GM12878 (cell line): ENCODE measurements around the gene TDRD10. TPM values are rescaled to one million over a fixed set of nuclear protein-coding genes. Genes with fewer than 3 reads are reported as not detected.

Experiments used
- ATAC-seq: fragments of 200-7000 bp; cut with Tn5 transposase; 3 replicates; pipeline ENCODE4 v1.9.1; 2020; ENCODE audit warnings: mild to moderate bottlenecking, moderate library complexity
- BruUV-seq: library from RNA; stranded (reverse); fragments of 400-500 nt; replicated peaks from 2 replicates; lab custom pipeline; 2021; lab: Mats Ljungman, UMichigan
- CTCF ChIA-PET: fragments of 300-600 bp; sonication (Branson Sonifier 250); formaldehyde crosslinking; extraction: SDS; loops from one replicate; lab custom pipeline; 2021; ENCODE audit warnings: inconsistent platforms; lab: Yijun Ruan, JAX
- POLR2A ChIA-PET: fragments of 350-600 bp; formaldehyde crosslinking; extraction: SDS; loops from one replicate; lab custom pipeline; 2021; ENCODE audit warnings: inconsistent platforms; lab: Charles Lee
- RAD21 ChIA-PET: fragments of 300-600 bp; sonication (Branson Sonifier 250); formaldehyde crosslinking; loops from one replicate; lab custom pipeline; 2023; ENCODE audit warnings: antibody characterized with exemption; ENCODE audit not compliant: unreplicated experiment; lab: Charles Lee
- SMC1A ChIA-PET: fragments of 300-600 bp; sonication (Branson Sonifier 250); formaldehyde crosslinking; loops from one replicate; lab custom pipeline; 2023; ENCODE audit not compliant: unreplicated experiment, uncharacterized antibody; lab: Charles Lee
- DNase-seq: peaks from one replicate; pipeline ENCODE4 v3.0.0-alpha.2; 2011; ENCODE audit warnings: low read depth, low spot score
- FAIRE-seq: peaks from 3 replicates; lab custom pipeline; 2011; peaks lifted over from hg19 to GRCh38; lab: Jason Lieb, UNC
- H2AFZ ChIP-seq: 2 replicates; pipeline ENCODE4 v1.6.0; 2011; ENCODE audit warnings: low read depth, low read length, control low read depth; ENCODE audit not compliant: control insufficient read depth
- H3K27ac ChIP-seq: 2 replicates; pipeline ENCODE4 v1.5.1; 2011; ENCODE audit warnings: control low read depth; ENCODE audit not compliant: control insufficient read depth, insufficient read depth
- H3K27me3 ChIP-seq, 2 experiments: replicated peaks in 1 of 2; 2 replicates each; pipeline versions ENCODE4 v1.6.0 to v1.6.1; 2011; ENCODE audit warnings: low read length in 1 of 2; ENCODE audit not compliant: control insufficient read depth in 2 of 2, insufficient read depth in 2 of 2
- H3K36me3 ChIP-seq, 2 experiments: 2 replicates each; pipeline ENCODE4 v1.5.1; 2011; ENCODE audit warnings: low read length in 1 of 2; ENCODE audit not compliant: control insufficient read depth in 2 of 2, insufficient read depth in 2 of 2
- H3K4me1 ChIP-seq: 2 replicates; pipeline ENCODE4 v1.6.1; 2011; ENCODE audit warnings: mild to moderate bottlenecking, low read length, moderate library complexity, mixed read lengths; ENCODE audit not compliant: control insufficient read depth, insufficient read depth
- H3K4me2 ChIP-seq: 2 replicates; pipeline ENCODE4 v1.6.0; 2011; ENCODE audit warnings: control low read depth; ENCODE audit not compliant: control insufficient read depth, insufficient read depth
- H3K4me3 ChIP-seq: fragments of 200-600 bp; sonication (generic); 2 replicates; pipeline ENCODE4 v1.5.1; 2016
- H3K79me2 ChIP-seq: 2 replicates; pipeline ENCODE4 v1.6.0; 2011; ENCODE audit warnings: low read length; ENCODE audit not compliant: control insufficient read depth, insufficient read depth
- H3K9ac ChIP-seq: 2 replicates; pipeline ENCODE4 v1.8.0; 2011; ENCODE audit warnings: low read length, control low read depth, mixed read lengths; ENCODE audit not compliant: control insufficient read depth, insufficient read depth
- H3K9me3 ChIP-seq: replicated peaks from 3 replicates; pipeline ENCODE4 v1.5.1; 2011; ENCODE audit warnings: mild to moderate bottlenecking, low read length; ENCODE audit not compliant: control insufficient read depth, insufficient read depth
- H4K20me1 ChIP-seq: 2 replicates; pipeline ENCODE4 v1.6.0; 2011; ENCODE audit not compliant: control insufficient read depth, insufficient read depth
- BMI1 ChIP-seq: fragments of 450-650 bp; IDR thresholded peaks from 2 replicates; pipeline ENCODE4 v1.6.1; 2016; ENCODE audit warnings: mild to moderate bottlenecking, moderate library complexity, borderline replicate concordance
- CHD2 ChIP-seq: IDR thresholded peaks from 2 replicates; pipeline ENCODE4 v1.6.1; 2011; ENCODE audit warnings: low read depth, low read length, improper control_type of control experiment, borderline replicate concordance
- CHD4 ChIP-seq: fragments of 200-600 bp; sonication (generic); IDR thresholded peaks from 2 replicates; pipeline ENCODE4 v1.6.1; 2016; ENCODE audit warnings: mild to moderate bottlenecking
- CREB1 ChIP-seq: IDR thresholded peaks from 2 replicates; pipeline ENCODE4 v1.6.1; 2012; ENCODE audit warnings: low read depth, mild to moderate bottlenecking, inconsistent platforms
- ESRRA ChIP-seq: IDR thresholded peaks from 2 replicates; pipeline ENCODE4 v1.6.1; 2012; ENCODE audit warnings: mild to moderate bottlenecking, low read length, improper control_type of control experiment
- GABPA ChIP-seq: IDR thresholded peaks from 2 replicates; pipeline ENCODE4 v1.6.1; 2014; ENCODE audit warnings: antibody characterized with exemption, low read depth, mild to moderate bottlenecking, inconsistent platforms
- HCFC1 ChIP-seq: fragments of 150-350 bp; IDR thresholded peaks from 2 replicates; pipeline ENCODE4 v1.6.1; 2014; ENCODE audit warnings: low read length
- HDAC6 ChIP-seq: fragments of 200-600 bp; sonication (generic); IDR thresholded peaks from one replicate; pipeline ENCODE4 v1.8.0; 2017; ENCODE audit warnings: antibody characterized with exemption; ENCODE audit not compliant: unreplicated experiment
- MTA3 ChIP-seq: IDR thresholded peaks from 2 replicates; pipeline ENCODE4 v1.6.1; 2012; ENCODE audit warnings: low read length, inconsistent platforms, borderline replicate concordance
- NFIC ChIP-seq: IDR thresholded peaks from 2 replicates; pipeline ENCODE4 v1.6.1; 2012; ENCODE audit warnings: low read depth, mild to moderate bottlenecking, inconsistent platforms, low read length, moderate library complexity
- PAX8 ChIP-seq: fragments of 450-650 bp; IDR thresholded peaks from 2 replicates; pipeline ENCODE4 v1.6.1; 2017; ENCODE audit warnings: mild to moderate bottlenecking, moderate library complexity
- POLR2A ChIP-seq: IDR thresholded peaks from 2 replicates; pipeline ENCODE4 v1.6.1; 2011; ENCODE audit warnings: low read depth, mild to moderate bottlenecking, low read length
- SREBF2 ChIP-seq: IDR thresholded peaks from 2 replicates; pipeline ENCODE4 v1.6.1; 2012; ENCODE audit warnings: mild to moderate bottlenecking, low read length
- TCF12 ChIP-seq: IDR thresholded peaks from 2 replicates; pipeline ENCODE4 v1.6.1; 2011; ENCODE audit warnings: low read depth, mild to moderate bottlenecking, low read length
- WGBS: methylation state at CpG from one replicate; pipeline ENCODE4 v1.1.6; 2016; ENCODE audit warnings: low lambda C conversion rate; ENCODE audit not compliant: insufficient replicate concordance, insufficient coverage; ENCODE audit errors: missing lambda C conversion rate; 5-methylcytosine and 5-hydroxymethylcytosine counted together
- in situ Hi-C: fragments of 300-500 bp; cut with MboI; formaldehyde crosslinking; loops from 9 replicates; pipeline ENCODE4 v1.14.3; 2018; ENCODE audit warnings: mixed read lengths
- intact Hi-C: fragments of 100-400 bp; cut with micrococcal nuclease; formaldehyde crosslinking; loops from one replicate; pipeline ENCODE4 v1.14.2; 2022; ENCODE audit not compliant: unreplicated experiment
- polyA plus RNA-seq, 11 experiments: library from polyadenylated mRNA; depleted of rRNA in 4 of 11; unstranded in 6 of 11; stranded (reverse) in 5 of 11; fragments of >200 nt; fragmentation: Nextera tagmentation in 4 of 11; fragmentation: Illumina TruSeq in 1 of 11; extraction: Ambion mirVana in 4 of 11; extraction: Trizol in 1 of 11; gene quantifications; 1 replicate in 1 of 11; 2 replicates in 10 of 11; pipeline versions ENCODE4 v1.2.1 to v1.2.3, GENCODE V29; 2011 to 2016; ENCODE audit warnings: inconsistent platforms in 2 of 11, missing spikeins in 2 of 11, low read depth in 1 of 11
- total RNA-seq, 4 experiments: library from RNA; depleted of rRNA in 3 of 4; stranded (reverse); fragments of >200 nt in 3 of 4; fragmentation: Illumina TruSeq in 1 of 4; extraction: Trizol in 1 of 4; gene quantifications; 2 replicates each; pipeline versions ENCODE4 v1.2.1 to v1.2.3, GENCODE V29; 2013 to 2021
- TF ChIP-seq, protein P1 (sequence below): IDR thresholded peaks from 2 replicates; pipeline ENCODE4 v1.6.1; 2012; ENCODE audit warnings: low read length, inconsistent platforms
- TF ChIP-seq, protein P2 (sequence below): IDR thresholded peaks from 2 replicates; pipeline ENCODE4 v1.6.1; 2012; ENCODE audit warnings: low read depth, low read length, improper control_type of control experiment
- TF ChIP-seq, protein P3 (sequence below): IDR thresholded peaks from 2 replicates; pipeline ENCODE4 v1.6.1; 2011; ENCODE audit warnings: low read depth, mild to moderate bottlenecking, low read length, moderate library complexity, borderline replicate concordance; ENCODE audit errors: extremely low read depth
- TF ChIP-seq, protein P4 (sequence below): fragments of 450-650 bp; IDR thresholded peaks from 2 replicates; pipeline ENCODE4 v1.6.1; 2017; ENCODE audit warnings: mild to moderate bottlenecking, moderate library complexity

TDRD10 gene
- total and polyA plus RNA-seq, 10 of the 15 experiments (the other 5 are each of a cell fraction or from before 2014, with no cell fraction given): not detected

DNA sequence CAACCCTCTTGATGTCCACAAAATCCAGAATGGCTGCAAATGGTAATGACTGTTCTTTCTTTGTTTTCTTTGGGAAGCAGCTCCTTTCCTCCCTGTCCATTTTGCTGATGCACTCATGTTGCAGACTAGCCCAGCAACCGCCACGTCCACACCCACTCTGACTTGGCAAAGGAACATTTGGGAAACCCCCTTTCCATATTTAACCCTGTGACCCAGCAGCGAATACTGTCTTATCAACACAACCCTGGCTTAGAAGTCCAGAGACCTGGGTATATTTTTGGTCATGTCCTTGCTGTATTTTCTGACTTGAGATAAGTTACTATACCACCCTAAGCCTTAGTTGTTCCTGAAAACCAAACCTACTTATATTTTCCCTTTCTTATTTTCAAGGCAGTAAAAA, 18.3 kb downstream of the TDRD10 start (continued):
- TF ChIP-seq, protein P1, sequence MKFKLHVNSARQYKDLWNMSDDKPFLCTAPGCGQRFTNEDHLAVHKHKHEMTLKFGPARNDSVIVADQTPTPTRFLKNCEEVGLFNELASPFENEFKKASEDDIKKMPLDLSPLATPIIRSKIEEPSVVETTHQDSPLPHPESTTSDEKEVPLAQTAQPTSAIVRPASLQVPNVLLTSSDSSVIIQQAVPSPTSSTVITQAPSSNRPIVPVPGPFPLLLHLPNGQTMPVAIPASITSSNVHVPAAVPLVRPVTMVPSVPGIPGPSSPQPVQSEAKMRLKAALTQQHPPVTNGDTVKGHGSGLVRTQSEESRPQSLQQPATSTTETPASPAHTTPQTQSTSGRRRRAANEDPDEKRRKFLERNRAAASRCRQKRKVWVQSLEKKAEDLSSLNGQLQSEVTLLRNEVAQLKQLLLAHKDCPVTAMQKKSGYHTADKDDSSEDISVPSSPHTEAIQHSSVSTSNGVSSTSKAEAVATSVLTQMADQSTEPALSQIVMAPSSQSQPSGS: no peak
- TF ChIP-seq HCFC1 (no peak), HDAC6 (no peak), CREB1 (no peak), BMI1 (no peak)

DNA sequence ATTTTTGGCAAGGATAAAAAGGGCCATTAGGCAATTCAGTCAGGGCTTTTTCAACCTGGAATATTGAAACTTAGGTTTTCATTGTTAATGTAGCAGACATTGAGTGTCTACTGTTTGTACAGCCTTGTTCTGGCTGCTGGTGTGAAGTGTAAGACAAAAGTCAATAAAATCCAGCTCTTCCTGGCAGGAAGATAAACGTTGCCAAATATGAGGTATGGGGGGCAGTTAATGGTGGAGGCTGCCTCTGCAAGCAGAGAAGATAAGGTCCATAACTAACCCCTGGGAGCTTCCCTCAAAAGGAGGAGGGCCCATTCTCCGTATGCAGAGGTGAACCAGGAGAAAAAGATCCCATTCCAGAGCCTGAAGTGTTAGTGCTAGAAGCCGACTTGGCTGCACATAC, 19.7 kb downstream of the TDRD10 start:
- Histone ChIP-seq H3K4me3 (no peak overlapping the region), H3K9ac (no peak overlapping the region), H4K20me1 (no peaks in the 10 kb centered on the region), H3K27ac (no peak overlapping the region), H3K36me3 (no peaks in the 10 kb centered on the region), H3K4me1 (no peaks in the 10 kb centered on the region), H3K9me3 (no peaks in the 10 kb centered on the region), H3K27me3 (no peaks in the 10 kb centered on the region; a peak in 1 of 4 replicates), H3K79me2 (no peaks in the 10 kb centered on the region), H2AFZ (no peak overlapping the region), H3K4me2 (no peak overlapping the region)
- FAIRE-seq (no peak), DNase-seq (no peak), ATAC-seq (no peak)
- TF ChIP-seq MTA3: no peak
- TF ChIP-seq, protein P2, sequence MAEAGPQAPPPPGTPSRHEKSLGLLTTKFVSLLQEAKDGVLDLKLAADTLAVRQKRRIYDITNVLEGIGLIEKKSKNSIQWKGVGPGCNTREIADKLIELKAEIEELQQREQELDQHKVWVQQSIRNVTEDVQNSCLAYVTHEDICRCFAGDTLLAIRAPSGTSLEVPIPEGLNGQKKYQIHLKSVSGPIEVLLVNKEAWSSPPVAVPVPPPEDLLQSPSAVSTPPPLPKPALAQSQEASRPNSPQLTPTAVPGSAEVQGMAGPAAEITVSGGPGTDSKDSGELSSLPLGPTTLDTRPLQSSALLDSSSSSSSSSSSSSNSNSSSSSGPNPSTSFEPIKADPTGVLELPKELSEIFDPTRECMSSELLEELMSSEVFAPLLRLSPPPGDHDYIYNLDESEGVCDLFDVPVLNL: no peak
- no peak for TF ChIP-seq CHD2
- TF ChIP-seq NFIC: no peak
- TF ChIP-seq CHD4: no peak
- TF ChIP-seq ESRRA: no peak
- no peak for TF ChIP-seq SREBF2
- TF ChIP-seq, protein P3, sequence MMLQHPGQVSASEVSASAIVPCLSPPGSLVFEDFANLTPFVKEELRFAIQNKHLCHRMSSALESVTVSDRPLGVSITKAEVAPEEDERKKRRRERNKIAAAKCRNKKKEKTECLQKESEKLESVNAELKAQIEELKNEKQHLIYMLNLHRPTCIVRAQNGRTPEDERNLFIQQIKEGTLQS: no peak
- TF ChIP-seq PAX8: no peak
- TF ChIP-seq POLR2A: no peak
- TF ChIP-seq, protein P4, sequence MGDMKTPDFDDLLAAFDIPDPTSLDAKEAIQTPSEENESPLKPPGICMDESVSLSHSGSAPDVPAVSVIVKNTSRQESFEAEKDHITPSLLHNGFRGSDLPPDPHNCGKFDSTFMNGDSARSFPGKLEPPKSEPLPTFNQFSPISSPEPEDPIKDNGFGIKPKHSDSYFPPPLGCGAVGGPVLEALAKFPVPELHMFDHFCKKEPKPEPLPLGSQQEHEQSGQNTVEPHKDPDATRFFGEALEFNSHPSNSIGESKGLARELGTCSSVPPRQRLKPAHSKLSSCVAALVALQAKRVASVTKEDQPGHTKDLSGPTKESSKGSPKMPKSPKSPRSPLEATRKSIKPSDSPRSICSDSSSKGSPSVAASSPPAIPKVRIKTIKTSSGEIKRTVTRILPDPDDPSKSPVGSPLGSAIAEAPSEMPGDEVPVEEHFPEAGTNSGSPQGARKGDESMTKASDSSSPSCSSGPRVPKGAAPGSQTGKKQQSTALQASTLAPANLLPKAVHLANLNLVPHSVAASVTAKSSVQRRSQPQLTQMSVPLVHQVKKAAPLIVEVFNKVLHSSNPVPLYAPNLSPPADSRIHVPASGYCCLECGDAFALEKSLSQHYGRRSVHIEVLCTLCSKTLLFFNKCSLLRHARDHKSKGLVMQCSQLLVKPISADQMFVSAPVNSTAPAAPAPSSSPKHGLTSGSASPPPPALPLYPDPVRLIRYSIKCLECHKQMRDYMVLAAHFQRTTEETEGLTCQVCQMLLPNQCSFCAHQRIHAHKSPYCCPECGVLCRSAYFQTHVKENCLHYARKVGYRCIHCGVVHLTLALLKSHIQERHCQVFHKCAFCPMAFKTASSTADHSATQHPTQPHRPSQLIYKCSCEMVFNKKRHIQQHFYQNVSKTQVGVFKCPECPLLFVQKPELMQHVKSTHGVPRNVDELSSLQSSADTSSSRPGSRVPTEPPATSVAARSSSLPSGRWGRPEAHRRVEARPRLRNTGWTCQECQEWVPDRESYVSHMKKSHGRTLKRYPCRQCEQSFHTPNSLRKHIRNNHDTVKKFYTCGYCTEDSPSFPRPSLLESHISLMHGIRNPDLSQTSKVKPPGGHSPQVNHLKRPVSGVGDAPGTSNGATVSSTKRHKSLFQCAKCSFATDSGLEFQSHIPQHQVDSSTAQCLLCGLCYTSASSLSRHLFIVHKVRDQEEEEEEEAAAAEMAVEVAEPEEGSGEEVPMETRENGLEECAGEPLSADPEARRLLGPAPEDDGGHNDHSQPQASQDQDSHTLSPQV: no peak
- TF ChIP-seq GABPA: no peak
- TF ChIP-seq TCF12: no peak
- no TSS peak for BruUV-seq
- WGBS: 14% methylated on average over 3 of the region's 3 CpGs
- RAD21 ChIA-PET: interaction anchor here (1.3 kb wide), 1 partner anchor 41 kb away, joined by 4 read pairs; no protein-coding TSS in a partner anchor
- in situ Hi-C loops (no loop called here), intact Hi-C loops (no loop called here)
- CTCF ChIA-PET: interaction anchor here (4.1 kb wide), 1 partner anchor 42 kb away, joined by 21 read pairs; no protein-coding TSS in a partner anchor
- POLR2A ChIA-PET: no interaction called here
- SMC1A ChIA-PET: interaction anchor here (0.9 to 2.5 kb wide), 3 partner anchors 9 to 25 kb away, joined by 3 to 9 read pairs (median 3); no protein-coding TSS in a partner anchor
